Activated effector memory CD4-positive, alpha-beta T cell treated with anti-CD3 and anti-CD28 coated beads, Interleukin-2, amount 50 U/mL, for 16 hours (primary cell): Measurements from ENCODE around the gene ITPRID1.
"Not testable (repeated sequence)": the region's sequence is repeated elsewhere in the genome, so short reads cannot be mapped to it uniquely, and the experiment has no call there.

Source experiments
- DNase-seq: peaks from one replicate; pipeline ENCODE4 v3.0.0-alpha.2; 2020

ITPRID1 gene

GRCh38 chr7:31517513-31517912 is 3.6 kb downstream of the ITPRID1 start:
- DNase-seq = no peak

DNA sequence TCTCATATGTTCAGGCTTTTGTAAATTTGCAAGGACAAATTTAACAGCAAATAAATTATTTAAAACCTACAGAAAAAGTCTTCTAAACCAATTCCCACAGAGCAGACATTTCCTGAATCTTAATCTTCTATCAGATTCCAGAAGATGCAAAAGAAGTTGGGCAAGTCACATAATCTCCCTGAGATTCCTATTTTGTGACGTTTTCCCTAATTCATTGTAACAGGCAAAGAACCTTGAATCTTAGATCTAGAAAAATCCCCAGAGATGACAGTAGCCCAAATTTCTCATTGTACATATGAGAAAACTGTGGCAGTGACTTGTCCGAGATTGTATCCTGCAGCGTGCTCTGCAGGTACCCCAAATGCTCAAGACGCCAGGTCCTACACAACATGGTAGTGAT is 4.9 kb downstream of the ITPRID1 start:
- no peak for DNase-seq

GRCh38 chr7:31521336-31522010 is 7.6 kb downstream of the ITPRID1 start:
- DNase-seq = no peak

DNA sequence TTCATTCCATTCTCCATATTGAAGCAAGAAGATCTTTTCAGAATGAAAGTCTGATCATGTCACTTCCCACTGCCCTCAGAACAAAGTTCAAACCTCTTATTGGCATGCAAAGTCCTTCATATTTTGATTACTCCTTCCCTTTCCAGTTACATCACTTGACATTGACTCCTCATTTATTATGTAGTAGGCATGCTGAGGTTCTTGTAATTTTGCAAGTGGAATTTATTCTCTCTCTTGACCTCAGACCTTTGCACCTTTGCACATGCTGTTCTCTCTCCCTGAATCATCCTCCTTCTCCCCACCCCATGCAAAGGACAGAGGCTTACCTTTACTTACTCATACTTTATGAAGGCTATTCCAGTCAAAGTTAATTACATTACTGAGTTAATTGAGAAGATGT is 13.0 kb downstream of the ITPRID1 start:
- no peak for DNase-seq

GRCh38 chr7:31529103-31529502 is 15.2 kb downstream of the ITPRID1 start:
- DNase-seq = no peak

- DNase-seq = not testable (repeated sequence)
Measured at GRCh38 chr7:31540651-31541185, 26.8 kb downstream of the ITPRID1 start.

GRCh38 chr7:31545549-31545948 is 31.7 kb downstream of the ITPRID1 start:
- no peak for DNase-seq

GRCh38 chr7:31549611-31550010 is 35.7 kb downstream of the ITPRID1 start:
- DNase-seq = no peak

DNA sequence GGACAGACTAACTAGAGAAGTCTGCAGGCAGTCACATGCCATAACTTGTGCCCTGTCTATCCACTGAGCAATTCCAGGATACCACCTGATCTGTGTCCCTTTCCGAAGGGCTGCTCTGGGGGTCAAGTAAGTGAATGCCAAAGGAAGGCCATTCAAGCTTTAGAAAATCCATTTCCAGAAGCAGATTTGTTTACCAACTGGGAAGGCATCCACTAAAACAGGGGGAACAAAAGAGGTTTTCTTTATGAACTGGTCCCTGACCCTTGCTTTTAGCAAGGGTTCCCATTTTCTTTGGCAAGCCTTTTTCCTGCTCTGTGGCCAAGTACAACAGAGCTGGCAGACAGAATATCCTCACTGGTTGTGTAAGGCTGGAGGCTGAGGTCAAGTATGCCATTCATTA is 36.5 kb downstream of the ITPRID1 start:
- no peak for DNase-seq

DNA sequence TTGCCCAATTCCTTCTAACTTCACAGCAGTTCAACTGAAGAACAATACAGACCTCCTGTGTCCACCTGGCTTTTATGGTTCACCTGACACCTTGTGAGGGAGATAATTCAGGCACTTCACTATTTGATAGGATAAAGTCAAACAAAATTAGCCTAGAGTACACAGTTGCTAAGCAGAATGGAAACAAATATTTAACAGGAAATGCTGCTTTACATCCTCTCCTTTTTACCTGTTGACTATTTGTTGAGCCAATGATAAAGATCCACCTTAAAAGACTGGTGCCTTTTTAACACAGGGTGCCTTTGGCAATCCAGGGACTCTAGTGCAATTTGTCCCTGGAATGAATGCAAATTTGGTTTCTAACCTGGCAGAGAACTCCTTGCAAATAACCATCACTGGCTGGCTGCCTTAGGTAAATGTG is 39.8 kb downstream of the ITPRID1 start:
- DNase-seq = no peak

DNA sequence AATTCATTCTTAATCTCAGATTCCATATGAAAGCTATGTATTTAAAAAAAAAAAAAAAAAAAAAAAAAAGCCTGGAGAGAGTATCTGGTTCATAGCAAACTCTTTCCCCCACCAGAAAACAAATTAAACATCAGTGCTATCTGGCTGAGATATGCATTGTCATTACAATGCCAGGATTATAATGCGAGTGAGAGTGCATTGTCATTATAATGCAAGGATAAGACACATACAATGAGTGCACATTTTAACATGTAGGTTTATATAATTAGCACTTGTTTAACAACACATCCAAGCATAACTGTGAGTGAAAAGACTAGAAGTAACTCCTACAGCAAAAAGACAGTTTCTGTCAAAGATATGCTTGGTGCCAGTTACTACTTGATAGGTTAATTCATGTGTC is 48.1 kb downstream of the ITPRID1 start:
- no peak for DNase-seq

DNA sequence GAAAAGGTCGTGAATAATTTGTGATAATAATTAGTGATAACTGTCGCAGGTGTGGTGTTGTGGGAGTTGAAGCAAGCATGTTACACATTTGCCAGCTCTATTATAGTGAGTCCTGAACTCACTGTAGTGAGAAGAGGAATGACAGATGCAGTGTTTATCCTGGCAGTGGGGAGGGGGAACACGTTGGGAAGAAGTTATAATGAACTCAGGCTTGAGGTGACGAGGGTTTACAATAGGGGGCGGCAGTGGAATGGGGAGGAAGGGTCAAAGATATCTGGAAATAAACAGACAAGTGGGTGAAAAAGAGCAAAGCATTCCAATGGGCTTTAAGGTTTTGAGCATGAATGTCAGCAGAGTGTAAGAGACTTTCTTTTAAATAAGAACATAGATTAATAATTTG is 49.6 kb downstream of the ITPRID1 start:
- no peak for DNase-seq

DNA sequence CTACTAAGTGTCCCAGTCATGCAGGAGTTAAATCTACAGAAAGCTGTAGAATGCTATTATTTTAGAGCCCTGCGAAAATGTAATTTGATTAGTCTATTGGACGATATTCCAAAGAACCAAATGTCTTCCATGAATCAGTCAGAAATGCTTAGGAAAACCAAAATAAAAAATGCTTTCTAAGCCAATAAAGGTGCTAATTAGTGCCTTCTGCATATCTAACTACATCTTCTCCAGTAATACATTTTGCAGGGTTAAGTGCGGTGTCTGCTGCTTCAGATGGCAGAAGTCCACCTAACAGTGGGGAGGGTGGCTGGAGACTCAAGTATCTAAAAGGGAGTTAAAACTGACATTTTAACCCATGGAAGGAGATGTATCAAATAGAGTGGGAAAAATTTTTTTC is 50.1 kb downstream of the ITPRID1 start:
- no peak for DNase-seq

- DNase-seq = no peak
Measured at GRCh38 chr7:31564661-31565060, 50.8 kb downstream of the ITPRID1 start.

- no peak for DNase-seq
Measured at GRCh38 chr7:31569528-31569927, 55.6 kb downstream of the ITPRID1 start.

- no peak for DNase-seq
Measured at GRCh38 chr7:31583526-31583925, 69.6 kb downstream of the ITPRID1 start.

- DNase-seq = no peak
Measured at GRCh38 chr7:31583942-31584341, 70.1 kb downstream of the ITPRID1 start.

GRCh38 chr7:31595390-31595789 is 81.5 kb downstream of the ITPRID1 start:
- DNase-seq = no peak

GRCh38 chr7:31602041-31602625 is 88.2 kb downstream of the ITPRID1 start:
- DNase-seq = no peak

GRCh38 chr7:31603046-31603445 is 89.2 kb downstream of the ITPRID1 start:
- no peak for DNase-seq

DNA sequence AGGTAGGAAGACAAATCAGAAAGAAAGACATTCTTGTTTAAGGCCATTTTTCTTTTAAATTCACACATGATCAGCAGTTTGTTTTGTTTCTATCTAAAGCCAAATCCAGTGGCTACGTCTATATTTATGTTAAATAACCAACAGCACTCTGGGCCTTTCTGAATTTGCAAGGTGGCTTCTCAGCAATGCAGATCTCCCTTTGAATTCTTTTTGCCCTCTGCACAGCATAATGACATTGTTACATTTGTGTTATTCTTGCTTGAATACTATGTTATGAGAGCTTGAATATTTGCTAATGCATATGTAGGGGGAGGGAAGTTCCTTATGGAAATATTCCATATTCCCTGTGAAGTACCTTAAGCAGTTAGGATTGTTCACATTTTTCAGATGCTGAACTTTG is 99.7 kb downstream of the ITPRID1 start:
- DNase-seq = no peak

DNA sequence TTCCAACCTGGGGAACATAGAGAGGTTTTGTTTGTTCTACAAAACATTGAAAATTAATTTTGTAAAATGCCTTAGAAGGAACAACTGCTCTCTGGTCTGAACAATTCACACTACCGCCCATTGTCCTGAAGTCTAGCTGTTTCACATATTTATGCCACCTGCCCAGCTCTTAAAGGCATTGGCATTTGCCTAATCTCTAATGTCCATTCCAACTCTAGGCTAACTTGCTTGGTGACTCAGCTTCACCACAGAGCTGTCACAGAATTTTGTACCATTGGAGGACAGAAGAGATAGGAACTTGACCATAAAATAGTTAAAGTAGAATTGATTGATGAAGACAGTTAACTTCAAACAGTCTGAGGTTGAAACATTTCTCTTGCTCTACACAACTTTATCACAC is 119.6 kb downstream of the ITPRID1 start:
- DNase-seq = no peak

- no peak for DNase-seq
Measured at GRCh38 chr7:31633894-31634494, 120.1 kb downstream of the ITPRID1 start.

DNA sequence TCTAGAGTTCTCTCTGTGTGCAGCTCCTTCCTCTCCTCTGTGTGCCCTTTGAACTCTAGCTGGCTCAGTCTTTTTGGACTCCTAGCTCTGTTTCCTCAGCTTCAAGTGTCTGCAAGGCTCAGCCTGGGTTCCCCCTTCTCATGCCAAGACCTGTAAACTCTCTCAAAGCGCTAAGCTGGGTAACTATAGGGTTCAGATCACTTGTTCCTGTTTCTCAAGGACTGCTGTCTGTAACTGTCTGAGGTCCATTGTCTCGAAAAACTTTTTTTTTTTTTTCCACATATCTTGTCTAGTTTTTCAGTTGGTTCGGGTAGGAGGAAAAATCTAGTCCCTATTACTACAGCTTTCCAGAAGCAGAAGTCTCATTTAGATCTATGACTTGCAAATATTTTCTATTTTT is 126.5 kb downstream of the ITPRID1 start:
- DNase-seq = no peak
